Liver (tissue), 3 donors: Measurements from ENCODE around the gene SLC24A4.

Experiments used
- EGR1 ChIP-seq, 2 donors: IDR thresholded peaks; 2 replicates each; pipeline ENCODE4 v1.6.1; 2016 to 2018; ENCODE audit warnings: antibody characterized with exemption in 2 of 2, low read depth in 2 of 2
- FOXA2 ChIP-seq: IDR thresholded peaks from 2 replicates; pipeline ENCODE4 v1.6.1; 2016; ENCODE audit warnings: antibody characterized with exemption
- JUND ChIP-seq, 2 donors: IDR thresholded peaks; 2 replicates each; pipeline ENCODE4 v1.6.1; 2016; ENCODE audit warnings: antibody characterized with exemption in 2 of 2
- RAD21 ChIP-seq, 2 donors: IDR thresholded peaks; 2 replicates each; pipeline ENCODE4 v1.6.1; 2016; ENCODE audit warnings: antibody characterized with exemption in 2 of 2, mild to moderate bottlenecking in 2 of 2
- TAF1 ChIP-seq: conservative IDR thresholded peaks from 2 replicates; pipeline ENCODE4 v1.6.1; 2016; ENCODE audit warnings: antibody characterized with exemption, mild to moderate bottlenecking
- YY1 ChIP-seq: IDR thresholded peaks from 2 replicates; pipeline ENCODE4 v1.6.1; 2016; ENCODE audit warnings: antibody characterized with exemption, mild to moderate bottlenecking
- TF ChIP-seq, protein P1 (sequence below): fragments of 150-350 bp; IDR thresholded peaks from 2 replicates; pipeline ENCODE4 v1.5.1; 2017; ENCODE audit warnings: improper control_type of control experiment, low read depth, low read length; ENCODE audit not compliant: missing input control
- TF ChIP-seq, protein P2 (sequence below): IDR thresholded peaks from 2 replicates; pipeline ENCODE4 v1.6.1; 2016; ENCODE audit warnings: antibody characterized with exemption
- TF ChIP-seq, protein P3 (sequence below): IDR thresholded peaks from 2 replicates; pipeline ENCODE4 v1.6.1; 2016; ENCODE audit warnings: antibody characterized with exemption
- TF ChIP-seq, protein P4 (sequence below): IDR thresholded peaks from 2 replicates; pipeline ENCODE4 v1.6.1; 2016; ENCODE audit warnings: antibody characterized with exemption, mild to moderate bottlenecking
- TF ChIP-seq, protein P5 (sequence below): IDR thresholded peaks from 2 replicates; pipeline ENCODE4 v1.6.1; 2016; ENCODE audit warnings: antibody characterized with exemption
- donor health status: healthy.
- donor health status: healthy.

DNA sequence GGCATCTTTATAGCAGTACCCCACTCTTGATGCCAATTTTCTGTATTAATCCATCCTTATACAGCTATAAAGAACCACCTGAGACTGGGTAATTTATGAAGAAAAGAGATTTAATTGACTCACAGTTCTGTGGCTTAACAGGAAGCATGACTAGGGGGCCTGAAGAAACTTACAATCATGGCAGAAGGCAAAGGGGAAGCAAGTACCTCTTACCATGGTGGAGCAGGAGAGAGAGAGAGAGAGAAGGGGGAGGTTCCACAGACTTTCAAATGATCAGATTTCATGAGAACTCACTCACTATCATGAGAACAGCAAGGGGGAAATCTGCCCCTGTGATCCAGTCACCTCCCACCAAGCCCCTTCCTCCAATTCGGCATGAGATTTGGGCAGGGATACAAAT, 84.4 kb downstream of the SLC24A4 start:
- TF ChIP-seq, protein P1, sequence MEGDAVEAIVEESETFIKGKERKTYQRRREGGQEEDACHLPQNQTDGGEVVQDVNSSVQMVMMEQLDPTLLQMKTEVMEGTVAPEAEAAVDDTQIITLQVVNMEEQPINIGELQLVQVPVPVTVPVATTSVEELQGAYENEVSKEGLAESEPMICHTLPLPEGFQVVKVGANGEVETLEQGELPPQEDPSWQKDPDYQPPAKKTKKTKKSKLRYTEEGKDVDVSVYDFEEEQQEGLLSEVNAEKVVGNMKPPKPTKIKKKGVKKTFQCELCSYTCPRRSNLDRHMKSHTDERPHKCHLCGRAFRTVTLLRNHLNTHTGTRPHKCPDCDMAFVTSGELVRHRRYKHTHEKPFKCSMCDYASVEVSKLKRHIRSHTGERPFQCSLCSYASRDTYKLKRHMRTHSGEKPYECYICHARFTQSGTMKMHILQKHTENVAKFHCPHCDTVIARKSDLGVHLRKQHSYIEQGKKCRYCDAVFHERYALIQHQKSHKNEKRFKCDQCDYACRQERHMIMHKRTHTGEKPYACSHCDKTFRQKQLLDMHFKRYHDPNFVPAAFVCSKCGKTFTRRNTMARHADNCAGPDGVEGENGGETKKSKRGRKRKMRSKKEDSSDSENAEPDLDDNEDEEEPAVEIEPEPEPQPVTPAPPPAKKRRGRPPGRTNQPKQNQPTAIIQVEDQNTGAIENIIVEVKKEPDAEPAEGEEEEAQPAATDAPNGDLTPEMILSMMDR, result no peak
- TF ChIP-seq, protein P2, sequence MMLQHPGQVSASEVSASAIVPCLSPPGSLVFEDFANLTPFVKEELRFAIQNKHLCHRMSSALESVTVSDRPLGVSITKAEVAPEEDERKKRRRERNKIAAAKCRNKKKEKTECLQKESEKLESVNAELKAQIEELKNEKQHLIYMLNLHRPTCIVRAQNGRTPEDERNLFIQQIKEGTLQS, result no peak
- TF ChIP-seq EGR1 (IDR thresholded peaks at IDR 0.05; ENCODE audit: low read depth in 2 of 2) (no peak), YY1 (no peak), RAD21 (IDR thresholded peaks at IDR 0.05) (no peak), JUND (IDR thresholded peaks at IDR 0.05) (no peak), FOXA2 (no peak), TAF1 (no peak)
- TF ChIP-seq, protein P3, sequence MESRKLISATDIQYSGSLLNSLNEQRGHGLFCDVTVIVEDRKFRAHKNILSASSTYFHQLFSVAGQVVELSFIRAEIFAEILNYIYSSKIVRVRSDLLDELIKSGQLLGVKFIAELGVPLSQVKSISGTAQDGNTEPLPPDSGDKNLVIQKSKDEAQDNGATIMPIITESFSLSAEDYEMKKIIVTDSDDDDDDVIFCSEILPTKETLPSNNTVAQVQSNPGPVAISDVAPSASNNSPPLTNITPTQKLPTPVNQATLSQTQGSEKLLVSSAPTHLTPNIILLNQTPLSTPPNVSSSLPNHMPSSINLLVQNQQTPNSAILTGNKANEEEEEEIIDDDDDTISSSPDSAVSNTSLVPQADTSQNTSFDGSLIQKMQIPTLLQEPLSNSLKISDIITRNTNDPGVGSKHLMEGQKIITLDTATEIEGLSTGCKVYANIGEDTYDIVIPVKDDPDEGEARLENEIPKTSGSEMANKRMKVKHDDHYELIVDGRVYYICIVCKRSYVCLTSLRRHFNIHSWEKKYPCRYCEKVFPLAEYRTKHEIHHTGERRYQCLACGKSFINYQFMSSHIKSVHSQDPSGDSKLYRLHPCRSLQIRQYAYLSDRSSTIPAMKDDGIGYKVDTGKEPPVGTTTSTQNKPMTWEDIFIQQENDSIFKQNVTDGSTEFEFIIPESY, result no peak
- TF ChIP-seq, protein P4, sequence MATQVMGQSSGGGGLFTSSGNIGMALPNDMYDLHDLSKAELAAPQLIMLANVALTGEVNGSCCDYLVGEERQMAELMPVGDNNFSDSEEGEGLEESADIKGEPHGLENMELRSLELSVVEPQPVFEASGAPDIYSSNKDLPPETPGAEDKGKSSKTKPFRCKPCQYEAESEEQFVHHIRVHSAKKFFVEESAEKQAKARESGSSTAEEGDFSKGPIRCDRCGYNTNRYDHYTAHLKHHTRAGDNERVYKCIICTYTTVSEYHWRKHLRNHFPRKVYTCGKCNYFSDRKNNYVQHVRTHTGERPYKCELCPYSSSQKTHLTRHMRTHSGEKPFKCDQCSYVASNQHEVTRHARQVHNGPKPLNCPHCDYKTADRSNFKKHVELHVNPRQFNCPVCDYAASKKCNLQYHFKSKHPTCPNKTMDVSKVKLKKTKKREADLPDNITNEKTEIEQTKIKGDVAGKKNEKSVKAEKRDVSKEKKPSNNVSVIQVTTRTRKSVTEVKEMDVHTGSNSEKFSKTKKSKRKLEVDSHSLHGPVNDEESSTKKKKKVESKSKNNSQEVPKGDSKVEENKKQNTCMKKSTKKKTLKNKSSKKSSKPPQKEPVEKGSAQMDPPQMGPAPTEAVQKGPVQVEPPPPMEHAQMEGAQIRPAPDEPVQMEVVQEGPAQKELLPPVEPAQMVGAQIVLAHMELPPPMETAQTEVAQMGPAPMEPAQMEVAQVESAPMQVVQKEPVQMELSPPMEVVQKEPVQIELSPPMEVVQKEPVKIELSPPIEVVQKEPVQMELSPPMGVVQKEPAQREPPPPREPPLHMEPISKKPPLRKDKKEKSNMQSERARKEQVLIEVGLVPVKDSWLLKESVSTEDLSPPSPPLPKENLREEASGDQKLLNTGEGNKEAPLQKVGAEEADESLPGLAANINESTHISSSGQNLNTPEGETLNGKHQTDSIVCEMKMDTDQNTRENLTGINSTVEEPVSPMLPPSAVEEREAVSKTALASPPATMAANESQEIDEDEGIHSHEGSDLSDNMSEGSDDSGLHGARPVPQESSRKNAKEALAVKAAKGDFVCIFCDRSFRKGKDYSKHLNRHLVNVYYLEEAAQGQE, result no peak
- TF ChIP-seq, protein P5, sequence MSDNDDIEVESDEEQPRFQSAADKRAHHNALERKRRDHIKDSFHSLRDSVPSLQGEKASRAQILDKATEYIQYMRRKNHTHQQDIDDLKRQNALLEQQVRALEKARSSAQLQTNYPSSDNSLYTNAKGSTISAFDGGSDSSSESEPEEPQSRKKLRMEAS, result no peak
